Endothelial cell of umbilical vein (primary cell): ENCODE data around the gene SOX5. TPM values are rescaled to one million over a fixed set of nuclear protein-coding genes. Genes with fewer than 3 reads are reported as not detected.

ENCODE experiments used
- BruUV-seq: library from RNA; stranded (reverse); fragments of 400-500 nt; replicated peaks from 2 replicates; lab custom pipeline; 2021; lab: Mats Ljungman, UMichigan
- CTCF ChIA-PET: fragments of 300-600, 350-600 bp; sonication (Branson Sonifier 250); formaldehyde crosslinking; loops from one replicate; lab custom pipeline; 2021; ENCODE audit warnings: antibody characterized with exemption, inconsistent platforms; lab: Charles Lee
- POLR2A ChIA-PET: fragments of 300-600, 350-600 bp; sonication (Branson Sonifier 250); formaldehyde crosslinking; loops from one replicate; lab custom pipeline; 2021; ENCODE audit warnings: antibody characterized with exemption, inconsistent platforms; lab: Charles Lee
- DNase-seq: peaks from one replicate; pipeline ENCODE4 v3.0.0-alpha.2; 2011; ENCODE audit warnings: low read depth, low spot score
- FAIRE-seq: peaks from 2 replicates; lab custom pipeline; 2011; peaks lifted over from hg19 to GRCh38; lab: Jason Lieb, UNC
- H2AFZ ChIP-seq: 2 replicates; pipeline ENCODE4 v1.6.0; 2012; ENCODE audit warnings: low read depth, low read length, control low read depth, inconsistent platforms
- H3K27ac ChIP-seq: 2 replicates; pipeline ENCODE4 v1.5.1; 2011; ENCODE audit warnings: low read depth, mild to moderate bottlenecking, control low read depth, low read length, moderate library complexity; ENCODE audit not compliant: insufficient read depth
- H3K27me3 ChIP-seq, 2 experiments: 2 replicates each; pipeline versions ENCODE4 v1.6.0 to v1.6.1; 2011; ENCODE audit warnings: low read length in 2 of 2, mixed read lengths in 1 of 2; ENCODE audit not compliant: control insufficient read depth in 2 of 2, insufficient read depth in 2 of 2
- H3K36me3 ChIP-seq, 2 experiments: 2 replicates in 1 of 2; 3 replicates in 1 of 2; pipeline ENCODE4 v1.5.1; 2011; ENCODE audit warnings: low read length in 2 of 2, mild to moderate bottlenecking in 1 of 2, moderate library complexity in 1 of 2; ENCODE audit not compliant: control insufficient read depth in 2 of 2, insufficient read depth in 2 of 2; ENCODE audit errors: extremely low read depth in 1 of 2
- H3K4me1 ChIP-seq: 3 replicates; pipeline ENCODE4 v1.5.1; 2011; ENCODE audit warnings: mild to moderate bottlenecking, low read length; ENCODE audit not compliant: control insufficient read depth, insufficient read depth; ENCODE audit errors: extremely low read depth
- H3K4me2 ChIP-seq: 2 replicates; pipeline ENCODE4 v1.6.1; 2011; ENCODE audit warnings: low read length, control low read depth, mixed read lengths; ENCODE audit not compliant: insufficient read depth
- H3K4me3 ChIP-seq, 3 experiments: fragments of 200-600 bp in 1 of 3; sonication (generic), shearing (Covaris generic) in 1 of 3; replicated peaks in 1 of 3; 2 replicates each; pipeline ENCODE4 v1.5.1; 2011 to 2016; ENCODE audit warnings: control low read depth in 3 of 3, low read length in 3 of 3, mild to moderate bottlenecking in 2 of 3, inconsistent platforms in 1 of 3, low read depth in 1 of 3, moderate library complexity in 1 of 3; ENCODE audit not compliant: insufficient read depth in 1 of 3
- H3K79me2 ChIP-seq: 2 replicates; pipeline ENCODE4 v1.6.0; 2012; ENCODE audit warnings: low read length, inconsistent platforms; ENCODE audit not compliant: control insufficient read depth, insufficient read depth
- H3K9ac ChIP-seq: replicated peaks from 2 replicates; pipeline ENCODE3; 2011; ENCODE audit warnings: low read length, control low read depth; ENCODE audit not compliant: insufficient read depth; ENCODE audit errors: extremely low read depth
- H3K9me1 ChIP-seq: replicated peaks from 3 replicates; pipeline ENCODE4 v1.6.0; 2011; ENCODE audit warnings: mild to moderate bottlenecking, low read length; ENCODE audit not compliant: control insufficient read depth, insufficient read depth; ENCODE audit errors: extremely low read depth
- H3K9me3 ChIP-seq: replicated peaks from 2 replicates; pipeline ENCODE4 v1.5.1; 2012; ENCODE audit warnings: low read length, inconsistent platforms; ENCODE audit not compliant: control insufficient read depth, insufficient read depth
- H4K20me1 ChIP-seq: replicated peaks from 2 replicates; pipeline ENCODE3; 2011; ENCODE audit warnings: mild to moderate bottlenecking, low read length; ENCODE audit not compliant: control insufficient read depth, insufficient read depth; ENCODE audit errors: extremely low read depth
- CTCF ChIP-seq, 2 donors: IDR thresholded peaks; 1 replicate in 1 of 2; 2 replicates in 1 of 2; pipeline ENCODE4 v1.5.1; 2011; ENCODE audit warnings: low read length in 2 of 2, mild to moderate bottlenecking in 2 of 2, moderate library complexity in 2 of 2, control low read depth in 1 of 2, inconsistent platforms in 1 of 2, low read depth in 1 of 2; ENCODE audit not compliant: insufficient read depth in 1 of 2; ENCODE audit errors: extremely low read depth in 1 of 2
- EZH2 ChIP-seq: IDR thresholded peaks from 2 replicates; pipeline ENCODE4 v1.6.1; 2012; ENCODE audit warnings: borderline replicate concordance, low read depth, mild to moderate bottlenecking, moderate library complexity, low read length, inconsistent platforms; ENCODE audit not compliant: severe bottlenecking
- FOS ChIP-seq: IDR thresholded peaks from 2 replicates; pipeline ENCODE4 v1.6.1; 2011; ENCODE audit warnings: mild to moderate bottlenecking, low read length, moderate library complexity, borderline replicate concordance; ENCODE audit not compliant: insufficient read depth
- GATA2 ChIP-seq: IDR thresholded peaks from 2 replicates; pipeline ENCODE4 v1.7.0; 2011; ENCODE audit warnings: low read depth, mild to moderate bottlenecking, moderate library complexity, mixed read lengths, low read length; ENCODE audit not compliant: insufficient read length, insufficient read depth
- JUN ChIP-seq: IDR thresholded peaks from 2 replicates; pipeline ENCODE4 v1.6.1; 2011; ENCODE audit warnings: borderline replicate concordance, low read depth; ENCODE audit not compliant: insufficient read length, insufficient read depth
- MAX ChIP-seq: IDR thresholded peaks from 2 replicates; pipeline ENCODE4 v1.6.1; 2011; ENCODE audit not compliant: insufficient read depth, insufficient read length
- MYC ChIP-seq: IDR thresholded peaks from one replicate; pipeline ENCODE4 v1.6.1; 2011; ENCODE audit warnings: mild to moderate bottlenecking, low read depth, low read length
- POLR2A ChIP-seq: IDR thresholded peaks from 2 replicates; pipeline ENCODE4 v1.6.1; 2012; ENCODE audit warnings: low read depth, mild to moderate bottlenecking, control low read depth, low read length
- POLR2AphosphoS5 ChIP-seq: IDR thresholded peaks from 2 replicates; pipeline ENCODE4 v1.6.1; 2012; ENCODE audit warnings: low read depth, mild to moderate bottlenecking, control low read depth, low read length, moderate library complexity; ENCODE audit not compliant: insufficient read depth
- dilution Hi-C: fragments of 300-500 bp; cut with MboI; formaldehyde crosslinking; loops from one replicate; pipeline ENCODE4 v1.15.0; 2019; ENCODE audit warnings: low sequenced_read_pairs; ENCODE audit not compliant: extremely low pct_ligation_motif_present
- intact Hi-C: fragments of 100-400 bp; cut with micrococcal nuclease; formaldehyde crosslinking; loops from one replicate; pipeline ENCODE4 v1.10.0; 2022
- polyA plus RNA-seq, 4 experiments: library from polyadenylated mRNA; depleted of rRNA in 3 of 4; stranded (reverse) in 3 of 4; unstranded in 1 of 4; fragments of >200 nt; gene quantifications; 2 replicates each; pipeline versions ENCODE4 v1.2.1 to v1.2.3, GENCODE V29; 2011 to 2012; ENCODE audit warnings: missing spikeins in 1 of 4
- total RNA-seq: library from RNA; stranded (reverse); gene quantifications from 2 replicates; pipeline ENCODE4 v1.2.3, GENCODE V29; 2021

Gene SOX5
- total and polyA plus RNA-seq, 2 donors (not counting 3 experiments of a cell fraction or from before 2014, with no cell fraction given): 0.63 to 3.5 TPM

GRCh38 chr12:23731035-23731434 lies 218.4 kb downstream of the SOX5 start:
- Histone ChIP-seq H3K9me1 (no peaks in the 10 kb centered on the region), H3K4me3 (no peak overlapping the region), H4K20me1 (no peaks in the 10 kb centered on the region), H3K4me2 (no peak overlapping the region), H3K36me3 (no peaks in the 10 kb centered on the region), H3K27ac (no peak overlapping the region), H3K9me3 (no peaks in the 10 kb centered on the region), H3K9ac (no peak overlapping the region), H3K27me3 (no peaks in the 10 kb centered on the region), H2AFZ (no peak overlapping the region), H3K4me1 (peaks cover 9% of the 10 kb centered on the region), H3K79me2 (no peaks in the 10 kb centered on the region)
- ChIA-PET CTCF (no interaction called here), POLR2A (no interaction called here)
- DNase-seq: no peak
- dilution Hi-C loops: no loop called here
- TF ChIP-seq POLR2A (no peak), EZH2 (no peak), JUN (no peak), FOS (no peak), POLR2AphosphoS5 (no peak), MAX (no peak), GATA2 (no peak), MYC (no peak), CTCF (IDR thresholded peaks at IDR 0.05; ENCODE audit: extremely low read depth in 1 of 2, insufficient read depth in 1 of 2, low read depth in 1 of 2, low read length in 2 of 2) (no peak)
- intact Hi-C loops: no loop called here
- BruUV-seq: no TSS peak
- no peak for FAIRE-seq
